Measurements from ENCODE around the gene PROC.
A peak's percentile ranks its signal among the peaks of the same experiment; 100 is the strongest.

Gene PROC

GRCh38 chr2:127415593-127416505 lies 2.4 kb upstream of the PROC start:
- no peak for FAIRE-seq
- TF ChIP-seq CTCF (IDR thresholded peaks at IDR 0.05; ENCODE audit: insufficient read depth, missing control alignments): no peak
- peak; percentile 72 for DNase-seq (ENCODE audit: insufficient read length, low spot score)

- FAIRE-seq (no peak), DNase-seq (ENCODE audit: insufficient read length, low spot score) (no peak)
- TF ChIP-seq CTCF (IDR thresholded peaks at IDR 0.05; ENCODE audit: insufficient read depth, missing control alignments): no peak
Observed at GRCh38 chr2:127416506-127417001, 1.7 kb upstream of the PROC start.

GRCh38 chr2:127417406-127417805 lies 821 bp upstream of the PROC start:
- no peak for TF ChIP-seq CTCF (IDR thresholded peaks at IDR 0.05; ENCODE audit: insufficient read depth, missing control alignments)
- DNase-seq (ENCODE audit: insufficient read length, low spot score) (no peak), FAIRE-seq (no peak)

GRCh38 chr2:127419112-127419430 lies 844 bp downstream of the PROC start:
- TF ChIP-seq CTCF (IDR thresholded peaks at IDR 0.05; ENCODE audit: insufficient read depth, missing control alignments): no peak
- no peak for FAIRE-seq
- no peak for DNase-seq (ENCODE audit: insufficient read length, low spot score)

GRCh38 chr2:127419448-127420038 lies 1.3 kb downstream of the PROC start:
- DNase-seq (ENCODE audit: insufficient read length, low spot score): no peak
- no peak for TF ChIP-seq CTCF (IDR thresholded peaks at IDR 0.05; ENCODE audit: insufficient read depth, missing control alignments)
- FAIRE-seq: no peak

- FAIRE-seq (no peak), DNase-seq (ENCODE audit: insufficient read length, low spot score) (no peak)
- TF ChIP-seq CTCF (IDR thresholded peaks at IDR 0.05; ENCODE audit: insufficient read depth, missing control alignments): no peak
Observed at GRCh38 chr2:127420039-127420864, 2.0 kb downstream of the PROC start.

All from D721Med (cell line).